GM19193 (cell line): Measurements from ENCODE around the gene LSM7.

Experiments used
- POLR2A ChIP-seq: IDR thresholded peaks from 4 replicates; pipeline ENCODE4 v1.6.1; 2011; ENCODE audit not compliant: insufficient read depth, insufficient read length; ENCODE audit errors: extremely low read depth

Gene LSM7

GRCh38 chr19:2334986-2335846, 6.8 kb upstream of the LSM7 start:
- TF ChIP-seq POLR2A = no peak

GRCh38 chr19:2334426-2334825, 6.0 kb upstream of the LSM7 start:
- no peak for TF ChIP-seq POLR2A

- TF ChIP-seq POLR2A = no peak
These were observed 5.4 kb upstream of the LSM7 start for GRCh38 chr19:2333807-2334211.

- TF ChIP-seq POLR2A = no peak
These were observed 4.8 kb upstream of the LSM7 start for GRCh38 chr19:2333027-2333806.

- no peak for TF ChIP-seq POLR2A
These were observed 4.1 kb upstream of the LSM7 start for GRCh38 chr19:2332341-2333026.

GRCh38 chr19:2331601-2332246, 3.3 kb upstream of the LSM7 start:
- TF ChIP-seq POLR2A = no peak

GRCh38 chr19:2330632-2331284, 2.4 kb upstream of the LSM7 start:
- TF ChIP-seq POLR2A = no peak

- no peak for TF ChIP-seq POLR2A
These were observed 1.9 kb upstream of the LSM7 start for GRCh38 chr19:2330255-2330631.

GRCh38 chr19:2329501-2329916, 1.1 kb upstream of the LSM7 start:
- no peak for TF ChIP-seq POLR2A

GRCh38 chr19:2329149-2329478, 728 bp upstream of the LSM7 start:
- no peak for TF ChIP-seq POLR2A

GRCh38 chr19:2327773-2328400, 499 bp downstream of the LSM7 start:
- no peak for TF ChIP-seq POLR2A

GRCh38 chr19:2326699-2327360, 1.6 kb downstream of the LSM7 start:
- no peak for TF ChIP-seq POLR2A

- TF ChIP-seq POLR2A = no peak
These were observed 2.9 kb downstream of the LSM7 start for GRCh38 chr19:2325281-2326046.
